Stimulated activated CD8-positive, alpha-beta memory T cell treated with anti-CD3 and anti-CD28 coated beads, Interleukin-4, amount 100 ng/mL, for 24 hours (primary cell): ENCODE measurements around the gene DEXI.

Experiments used
- DNase-seq: peaks from one replicate; pipeline ENCODE4 v3.0.0-alpha.2; 2020; ENCODE audit warnings: low read depth

DEXI gene

DNA sequence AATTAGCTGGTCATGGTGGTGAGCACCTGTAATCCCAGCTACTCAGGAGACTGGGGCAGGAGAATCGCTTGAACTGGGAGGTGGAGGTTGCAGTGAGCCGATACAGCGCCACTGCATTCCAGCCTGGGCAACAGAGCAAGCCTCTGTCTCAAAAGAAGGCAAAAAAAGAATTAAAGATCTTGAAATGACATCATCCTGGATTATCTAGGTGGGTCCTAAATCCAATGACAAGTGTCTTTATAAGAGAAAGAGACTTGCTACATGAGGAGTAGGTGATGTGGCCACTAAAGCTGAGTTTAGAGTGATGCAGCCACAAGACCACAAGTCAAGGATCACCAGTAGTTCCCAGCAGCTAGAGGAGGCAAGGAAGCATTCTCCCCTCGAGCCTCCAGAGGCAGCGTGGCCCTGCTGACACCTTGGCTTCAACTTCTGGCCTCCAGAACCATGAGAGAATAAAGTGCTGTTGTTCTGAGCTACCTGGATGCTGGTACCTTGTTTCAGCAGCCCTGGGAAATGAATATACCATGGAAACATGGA is 49.4 kb downstream of the DEXI start:
- no peak for DNase-seq

DNA sequence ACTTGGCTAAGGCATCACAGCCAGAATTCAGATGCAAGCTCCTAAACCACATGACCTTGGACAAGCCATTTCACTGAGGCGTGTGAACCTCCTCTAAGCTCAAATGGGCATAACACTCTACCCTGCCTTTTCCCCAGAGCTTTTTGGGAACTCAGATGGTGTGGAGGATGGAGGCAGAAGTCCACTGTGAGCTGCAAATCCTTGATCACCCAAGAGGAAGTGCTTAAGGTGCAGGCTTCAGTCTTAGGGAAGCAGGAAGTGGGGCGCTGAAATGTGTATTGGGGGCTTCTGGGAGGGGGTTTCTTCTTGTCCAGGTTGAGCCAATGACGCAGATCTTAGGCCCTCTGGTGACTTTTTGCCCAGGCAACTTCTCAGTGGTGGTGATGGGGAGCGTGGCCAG is 52.4 kb downstream of the DEXI start:
- no peak for DNase-seq

DNA sequence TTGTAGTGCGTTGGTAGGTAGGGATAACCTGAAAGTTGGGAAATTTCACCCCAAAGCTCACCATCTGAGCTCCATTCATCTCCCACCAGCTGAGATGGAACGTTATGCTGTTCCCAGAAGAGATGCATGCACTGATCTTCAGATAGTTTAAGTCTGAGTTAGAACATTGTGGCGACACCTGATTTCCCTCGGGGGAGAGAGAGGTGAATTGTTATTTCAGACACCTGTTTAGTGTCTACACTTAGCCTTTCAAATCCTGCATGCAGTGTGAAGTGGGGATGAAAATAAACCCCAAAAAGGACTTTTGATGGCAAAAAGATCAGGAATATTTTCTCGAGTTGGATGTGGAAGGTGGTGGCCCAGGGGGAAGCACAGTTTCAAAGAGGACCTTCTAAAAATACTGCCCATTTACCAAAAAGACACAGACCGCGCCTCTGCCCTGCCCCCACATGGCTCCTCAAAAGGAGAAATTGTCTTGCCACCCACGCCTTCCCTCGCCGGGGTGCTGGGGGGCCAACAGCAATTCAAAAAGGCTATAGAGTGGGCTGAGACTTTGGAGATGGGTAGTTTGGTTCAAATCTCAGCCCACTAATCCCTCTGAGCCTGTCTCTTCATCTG is 53.8 kb downstream of the DEXI start:
- DNase-seq, result no peak

DNA sequence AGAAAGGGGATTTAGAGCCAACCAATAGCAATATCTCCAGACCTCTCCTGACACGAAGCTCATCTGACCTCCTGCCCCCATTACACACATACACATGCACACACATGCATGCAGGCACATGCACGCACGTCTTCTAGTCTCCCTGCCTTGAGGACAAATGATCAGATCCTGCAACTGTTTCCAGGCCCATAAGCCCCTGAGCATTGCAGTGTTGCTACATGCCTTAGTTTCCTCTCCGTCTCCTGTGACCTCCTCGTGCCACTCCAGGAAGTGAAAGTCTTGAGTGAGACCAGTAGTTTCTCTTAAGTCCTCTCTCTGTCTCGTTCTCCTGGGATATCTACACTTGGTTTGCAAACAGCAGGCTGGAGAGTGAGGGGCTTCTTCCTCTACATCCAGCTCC is 57.0 kb downstream of the DEXI start:
- no peak for DNase-seq

DNA sequence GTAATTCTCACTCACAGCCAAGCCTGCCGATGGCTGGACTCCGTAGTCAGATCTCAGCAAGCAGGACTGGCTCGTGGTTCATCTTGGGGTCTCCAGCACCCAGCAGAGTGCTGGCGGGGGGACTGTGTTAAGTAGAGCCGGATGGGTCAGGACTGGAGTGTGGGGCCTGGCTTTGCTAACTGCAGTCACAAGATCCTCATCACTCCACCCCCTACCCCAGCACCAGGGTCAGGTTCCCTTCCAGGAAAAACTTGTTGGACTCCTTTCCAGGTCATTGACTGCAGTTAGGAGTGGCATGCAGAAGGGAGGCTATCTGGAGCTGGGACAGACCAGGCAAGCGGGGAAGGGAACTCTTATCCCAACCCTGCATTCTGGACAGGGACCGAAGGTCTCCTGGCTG is 59.3 kb downstream of the DEXI start:
- no peak for DNase-seq

DNA sequence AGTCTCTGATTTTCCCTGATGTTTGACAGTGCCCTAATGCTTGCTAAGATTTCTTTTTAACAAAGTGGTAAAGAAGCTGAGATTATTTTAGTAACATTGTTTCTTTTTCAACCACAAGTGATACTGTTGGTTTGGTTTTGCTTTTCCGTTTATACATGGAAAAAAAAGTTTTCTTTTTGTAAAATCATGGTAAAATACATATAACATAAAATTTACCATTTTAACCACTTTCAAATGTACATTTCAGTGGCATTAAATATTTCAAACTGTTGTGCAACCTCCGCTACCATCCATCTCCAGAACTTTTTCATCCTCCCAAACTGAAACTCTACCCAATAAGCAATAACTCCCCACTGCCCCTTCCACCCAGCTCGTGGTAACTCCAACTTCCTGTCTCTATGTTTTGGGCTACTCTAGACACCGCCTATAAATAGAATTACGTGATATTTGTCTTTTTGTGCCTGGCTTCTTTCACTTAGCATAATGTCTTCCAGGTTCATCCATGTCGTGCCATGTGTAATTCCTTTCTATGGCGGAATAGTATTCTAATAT is 60.7 kb downstream of the DEXI start:
- DNase-seq, result no peak

DNA sequence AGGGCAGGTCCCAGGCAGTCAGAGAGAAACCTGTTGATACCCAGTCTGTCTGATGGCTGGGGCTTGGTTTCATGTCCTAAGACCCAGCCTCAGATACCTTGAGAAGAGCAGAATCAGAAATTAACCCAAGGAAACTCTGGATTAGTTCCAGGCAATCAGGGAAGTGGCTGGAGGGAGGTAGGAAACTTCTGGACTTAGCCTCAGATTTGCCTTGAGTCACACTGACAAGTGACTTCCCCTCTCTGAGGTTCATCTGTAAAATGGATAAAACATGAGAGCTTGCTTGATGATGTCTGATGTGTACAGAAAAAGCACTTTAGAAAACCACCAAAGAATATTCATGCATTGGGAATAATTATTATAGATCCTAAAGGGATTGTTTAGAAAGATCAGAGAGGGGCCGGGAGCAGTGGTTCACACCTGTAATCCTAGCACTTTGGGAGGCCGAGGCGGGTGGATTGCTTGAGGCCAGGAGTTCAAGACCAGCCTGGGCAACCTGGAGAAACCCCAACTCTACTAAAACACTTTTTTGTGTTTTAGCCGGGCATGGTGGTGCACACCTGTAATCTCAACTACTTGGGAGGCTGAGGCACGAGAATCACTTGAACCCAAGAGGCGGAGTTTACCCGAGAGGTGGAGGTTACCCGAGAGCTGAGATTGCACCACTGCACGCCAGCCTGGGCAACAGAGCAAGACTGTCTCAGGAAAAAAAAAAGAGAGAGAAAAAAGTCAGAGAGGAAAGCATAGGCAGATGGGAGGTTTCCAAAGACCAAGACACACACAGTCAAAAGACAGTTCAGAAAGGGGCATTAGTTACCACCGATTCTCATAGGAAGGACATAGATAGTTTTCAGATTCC is 61.4 kb downstream of the DEXI start:
- DNase-seq, result no peak

DNA sequence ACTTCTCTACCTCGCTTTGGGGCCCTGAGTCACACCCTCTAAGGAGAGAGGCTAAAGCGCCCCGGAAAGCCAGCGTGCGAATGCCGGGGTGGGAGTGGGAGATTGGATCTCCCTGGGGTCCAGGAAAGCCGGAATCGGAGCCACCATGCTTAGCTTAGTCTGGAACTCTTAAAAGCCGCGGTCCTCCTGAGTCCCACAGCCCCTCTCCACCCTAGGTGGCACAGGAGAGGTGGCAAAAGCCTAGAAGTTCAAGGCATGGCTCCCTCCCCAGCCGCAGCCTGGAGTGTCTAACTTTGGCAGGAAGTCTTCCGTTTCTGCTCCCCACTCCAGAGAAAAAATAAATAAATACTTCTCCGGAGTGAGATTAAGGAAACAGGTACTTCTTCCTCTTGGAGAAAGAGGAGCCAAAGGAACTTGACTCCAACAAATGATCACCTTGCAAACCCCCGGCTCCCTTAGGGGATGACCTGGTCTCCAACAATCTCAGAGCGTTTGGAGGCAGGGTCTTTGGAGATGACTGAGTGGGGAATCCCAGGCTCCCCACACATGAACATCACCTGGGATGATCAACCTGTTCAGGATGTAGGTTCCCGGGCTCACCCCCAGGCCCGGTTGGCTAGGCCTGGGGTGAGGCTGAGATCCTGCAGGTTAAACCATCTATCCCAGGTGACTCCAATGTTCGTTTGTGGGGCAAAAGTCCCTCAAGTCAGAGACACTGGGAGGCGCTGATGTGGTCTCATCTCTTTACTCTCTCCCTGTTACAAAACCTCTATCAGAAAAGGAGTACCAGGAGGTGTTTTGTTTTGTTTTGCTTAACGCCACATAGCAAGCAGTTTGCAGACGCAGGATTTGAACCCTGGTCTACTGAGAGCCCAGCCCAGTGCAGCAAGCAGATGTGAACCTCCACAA is 62.3 kb downstream of the DEXI start:
- no peak for DNase-seq
